GM19372 (cell line): ENCODE results near the gene BLZF1.
"Not testable (repeated sequence)": the region's sequence is repeated elsewhere in the genome, so short reads cannot be mapped to it uniquely, and the experiment has no call there.

Experiments used
- ATAC-seq: cut with Tn5 transposase; IDR thresholded peaks from one replicate; pipeline ENCODE4 v1.9.1; 2021; ENCODE audit warnings: mild to moderate bottlenecking, low read depth, moderate library complexity; ENCODE audit not compliant: unreplicated experiment

The BLZF1 gene

GRCh38 chr1:169348383-169349036 lies 19.5 kb upstream of the BLZF1 start:
- no peak for ATAC-seq

- no peak for ATAC-seq
These were observed 7.6 kb upstream of the BLZF1 start for GRCh38 chr1:169360415-169360814.

GRCh38 chr1:169361281-169361680 lies 6.7 kb upstream of the BLZF1 start:
- ATAC-seq: no peak

GRCh38 chr1:169363046-169363730 lies 4.8 kb upstream of the BLZF1 start:
- no peak for ATAC-seq

GRCh38 chr1:169364948-169365347 lies 3.0 kb upstream of the BLZF1 start:
- no peak for ATAC-seq

- ATAC-seq: no peak
These were observed 804 bp upstream of the BLZF1 start for GRCh38 chr1:169367096-169367685.

- no peak for ATAC-seq
These were observed 393 bp downstream of the BLZF1 start for GRCh38 chr1:169368406-169368769.

- no peak for ATAC-seq
These were observed 3.4 kb downstream of the BLZF1 start for GRCh38 chr1:169371404-169371803.

- no peak for ATAC-seq
These were observed 13.2 kb downstream of the BLZF1 start for GRCh38 chr1:169381162-169381561.

- ATAC-seq: no peak
These were observed 15.5 kb downstream of the BLZF1 start for GRCh38 chr1:169383449-169383848.

- ATAC-seq: no peak
These were observed 19.4 kb downstream of the BLZF1 start for GRCh38 chr1:169387399-169387798.

GRCh38 chr1:169390303-169390702 lies 22.3 kb downstream of the BLZF1 start:
- no peak for ATAC-seq

GRCh38 chr1:169392406-169392805 lies 24.4 kb downstream of the BLZF1 start:
- ATAC-seq: no peak

GRCh38 chr1:169395955-169396354 lies 28.0 kb downstream of the BLZF1 start:
- no peak for ATAC-seq

- not testable (repeated sequence) for ATAC-seq
These were observed 34.6 kb downstream of the BLZF1 start for GRCh38 chr1:169402578-169402977.

- not testable (repeated sequence) for ATAC-seq
These were observed 40.3 kb downstream of the BLZF1 start for GRCh38 chr1:169408340-169408739.

- ATAC-seq: no peak
These were observed 47.0 kb downstream of the BLZF1 start for GRCh38 chr1:169414952-169415351.

- ATAC-seq: no peak
These were observed 53.3 kb downstream of the BLZF1 start for GRCh38 chr1:169421309-169421708.

- no peak for ATAC-seq
These were observed 58.2 kb downstream of the BLZF1 start for GRCh38 chr1:169426174-169426705.

GRCh38 chr1:169427081-169427641 lies 59.2 kb downstream of the BLZF1 start, which contains the start of gene CCDC181:
CCDC181 (minus strand) TSS chr1:169427474; CDS start chr1:169424927, 2,547 bp downstream.
- ATAC-seq: peak; percentile 72
